ENCODE measurements around the gene GSE1. TPM values are rescaled to one million over a fixed set of nuclear protein-coding genes. Genes with fewer than 3 reads are reported as not detected.
A peak's percentile ranks its signal among the peaks of the same experiment; 100 is the strongest.

Gene GSE1
- total RNA-seq (17.1 TPM), polyA plus RNA-seq (under 1 TPM; 0.38 to 0.80 (median 0.48) TPM)

- ATAC-seq (ENCODE audit: low read depth in 2 of 2) (peak; percentile 5 to 19), DNase-seq (peak; percentile 39 to 77 (median 42))
- Histone ChIP-seq H3K4me3 (ENCODE audit: low read depth, low read length) (no peak within 1 kb of the TSS), H3K27ac (ENCODE audit: insufficient read depth, low read length, poor library complexity, severe bottlenecking) (no peak within 1 kb of the TSS), H3K27me3 (ENCODE audit: control insufficient read depth, insufficient read depth, low read length) (no peaks in the 10 kb centered on the region), H3K36me3 (ENCODE audit: control insufficient read depth, insufficient read depth, low read length) (no peaks in the 10 kb centered on the region), H3K9me3 (ENCODE audit: control insufficient read depth in 2 of 2, low read length in 2 of 2) (no peaks in the 10 kb centered on the region), H3K4me1 (ENCODE audit: control insufficient read depth, insufficient read depth, low read length, poor library complexity, severe bottlenecking) (peaks cover 64% of the 10 kb centered on the region)
- Mint-ChIP-seq H3K27me3 (peaks cover 26% of the 10 kb centered on the region), H3K27ac (no peak within 1 kb of the TSS), H3K4me1 (peaks cover 0 to 43% (median 10%) of the 10 kb centered on the region in 4 donors), H3K36me3 (no peaks in the 10 kb centered on the region), H3K4me3 (peak within 1 kb of the TSS; percentile 44 to 76 (median 72)), H3K9me3 (peaks cover 0 to 2% (median 0%) of the 10 kb centered on the region in 7 donors)
Observed at GRCh38 chr16:85612801-85613603, at the start of gene GSE1. GSE1 (plus strand) TSS chr16:85613322; CDS start chr16:85613392, 70 bp downstream.

GRCh38 chr16:85563515-85564276 is 49.4 kb upstream of the GSE1 start:
- no peaks in the 10 kb centered on the region for H3K9me3 ChIP-seq (ENCODE audit: control insufficient read depth in 2 of 2, low read length in 2 of 2)
- ATAC-seq (ENCODE audit: low read depth in 2 of 2) (no peak), DNase-seq (no peak)
- peaks cover 0 to 22% (median 12%) of the 10 kb centered on the region in 4 donors for H3K4me1 Mint-ChIP-seq
- no peaks in the 10 kb centered on the region for H3K36me3 Mint-ChIP-seq
- no peak overlapping the region for H3K4me3 Mint-ChIP-seq
- peak overlapping the region in 1 of 3 donors; percentile 70 for H3K27ac Mint-ChIP-seq
- H3K27me3 ChIP-seq (ENCODE audit: control insufficient read depth, insufficient read depth, low read length) = no peaks in the 10 kb centered on the region
- no peak overlapping the region for H3K4me3 ChIP-seq (ENCODE audit: low read depth, low read length)
- H3K9me3 Mint-ChIP-seq = no peaks in the 10 kb centered on the region
- H3K27me3 Mint-ChIP-seq = peaks cover 5% of the 10 kb centered on the region
- no peak overlapping the region for H3K27ac ChIP-seq (ENCODE audit: insufficient read depth, low read length, poor library complexity, severe bottlenecking)
- H3K36me3 ChIP-seq (ENCODE audit: control insufficient read depth, insufficient read depth, low read length) = no peaks in the 10 kb centered on the region
- H3K4me1 ChIP-seq (ENCODE audit: control insufficient read depth, insufficient read depth, low read length, poor library complexity, severe bottlenecking) = no peaks in the 10 kb centered on the region

- H3K4me1 ChIP-seq (ENCODE audit: control insufficient read depth, insufficient read depth, low read length, poor library complexity, severe bottlenecking) = peaks cover 3% of the 10 kb centered on the region
Observed at GRCh38 chr16:85564277-85565051, 48.7 kb upstream of the GSE1 start.

GRCh38 chr16:85565340-85565739 is 47.8 kb upstream of the GSE1 start:
- Mint-ChIP-seq H3K4me3 (no peak overlapping the region), H3K4me1 (peaks cover 5 to 29% (median 16%) of the 10 kb centered on the region in 4 donors), H3K27me3 (peaks cover 3% of the 10 kb centered on the region), H3K27ac (no peak overlapping the region), H3K9me3 (no peaks in the 10 kb centered on the region), H3K36me3 (no peaks in the 10 kb centered on the region)
- H3K36me3 ChIP-seq (ENCODE audit: control insufficient read depth, insufficient read depth, low read length) = no peaks in the 10 kb centered on the region
- ATAC-seq (ENCODE audit: low read depth in 2 of 2) (no peak), DNase-seq (no peak)
- H3K4me1 ChIP-seq (ENCODE audit: control insufficient read depth, insufficient read depth, low read length, poor library complexity, severe bottlenecking) = peaks cover 8% of the 10 kb centered on the region
- no peaks in the 10 kb centered on the region for H3K9me3 ChIP-seq (ENCODE audit: control insufficient read depth in 2 of 2, low read length in 2 of 2)
- H3K4me3 ChIP-seq (ENCODE audit: low read depth, low read length) = no peak overlapping the region
- H3K27ac ChIP-seq (ENCODE audit: insufficient read depth, low read length, poor library complexity, severe bottlenecking) = no peak overlapping the region
- H3K27me3 ChIP-seq (ENCODE audit: control insufficient read depth, insufficient read depth, low read length) = no peaks in the 10 kb centered on the region

More at GRCh38 chr16:85564277-85565051, 48.7 kb upstream of the GSE1 start:
- H3K4me1 Mint-ChIP-seq = peaks cover 3 to 22% (median 13%) of the 10 kb centered on the region in 4 donors
- no peak overlapping the region for H3K4me3 Mint-ChIP-seq
- peak overlapping the region in 2 of 3 donors; percentile 70 to 88 for H3K27ac Mint-ChIP-seq
- DNase-seq = no peak
- no peaks in the 10 kb centered on the region for H3K27me3 ChIP-seq (ENCODE audit: control insufficient read depth, insufficient read depth, low read length)
- no peak overlapping the region for H3K4me3 ChIP-seq (ENCODE audit: low read depth, low read length)
- H3K9me3 ChIP-seq (ENCODE audit: control insufficient read depth in 2 of 2, low read length in 2 of 2) = no peaks in the 10 kb centered on the region
- no peaks in the 10 kb centered on the region for H3K9me3 Mint-ChIP-seq
- H3K36me3 ChIP-seq (ENCODE audit: control insufficient read depth, insufficient read depth, low read length) = no peaks in the 10 kb centered on the region
- no peak for ATAC-seq (ENCODE audit: low read depth in 2 of 2)
- peaks cover 5% of the 10 kb centered on the region for H3K27me3 Mint-ChIP-seq
- no peak overlapping the region for H3K27ac ChIP-seq (ENCODE audit: insufficient read depth, low read length, poor library complexity, severe bottlenecking)
- no peaks in the 10 kb centered on the region for H3K36me3 Mint-ChIP-seq

GRCh38 chr16:85565801-85566526 is 47.2 kb upstream of the GSE1 start:
- Histone ChIP-seq H3K27me3 (ENCODE audit: control insufficient read depth, insufficient read depth, low read length) (no peaks in the 10 kb centered on the region), H3K9me3 (ENCODE audit: control insufficient read depth in 2 of 2, low read length in 2 of 2) (no peaks in the 10 kb centered on the region), H3K36me3 (ENCODE audit: control insufficient read depth, insufficient read depth, low read length) (no peaks in the 10 kb centered on the region), H3K27ac (ENCODE audit: insufficient read depth, low read length, poor library complexity, severe bottlenecking) (no peak overlapping the region), H3K4me1 (ENCODE audit: control insufficient read depth, insufficient read depth, low read length, poor library complexity, severe bottlenecking) (peaks cover 12% of the 10 kb centered on the region), H3K4me3 (ENCODE audit: low read depth, low read length) (no peak overlapping the region)
- H3K27me3 Mint-ChIP-seq = no peaks in the 10 kb centered on the region
- ATAC-seq (ENCODE audit: low read depth in 2 of 2) (no peak), DNase-seq (no peak)
- H3K4me3 Mint-ChIP-seq = no peak overlapping the region
- H3K27ac Mint-ChIP-seq = no peak overlapping the region
- H3K4me1 Mint-ChIP-seq = peaks cover 5 to 35% (median 17%) of the 10 kb centered on the region in 4 donors
- H3K36me3 Mint-ChIP-seq = no peaks in the 10 kb centered on the region
- H3K9me3 Mint-ChIP-seq = no peaks in the 10 kb centered on the region

- H3K4me1 Mint-ChIP-seq = peaks cover 5 to 42% (median 20%) of the 10 kb centered on the region in 4 donors
- H3K36me3 ChIP-seq (ENCODE audit: control insufficient read depth, insufficient read depth, low read length) = no peaks in the 10 kb centered on the region
- H3K9me3 Mint-ChIP-seq = no peaks in the 10 kb centered on the region
- no peaks in the 10 kb centered on the region for H3K27me3 ChIP-seq (ENCODE audit: control insufficient read depth, insufficient read depth, low read length)
- no peak overlapping the region for H3K4me3 Mint-ChIP-seq
- DNase-seq (no peak), ATAC-seq (ENCODE audit: low read depth in 2 of 2) (no peak)
- H3K27me3 Mint-ChIP-seq = no peaks in the 10 kb centered on the region
- peaks cover 16% of the 10 kb centered on the region for H3K4me1 ChIP-seq (ENCODE audit: control insufficient read depth, insufficient read depth, low read length, poor library complexity, severe bottlenecking)
- no peak overlapping the region for H3K4me3 ChIP-seq (ENCODE audit: low read depth, low read length)
- no peak overlapping the region for H3K27ac ChIP-seq (ENCODE audit: insufficient read depth, low read length, poor library complexity, severe bottlenecking)
- H3K27ac Mint-ChIP-seq = no peak overlapping the region
- no peaks in the 10 kb centered on the region for H3K9me3 ChIP-seq (ENCODE audit: control insufficient read depth in 2 of 2, low read length in 2 of 2)
- H3K36me3 Mint-ChIP-seq = no peaks in the 10 kb centered on the region
Observed at GRCh38 chr16:85566561-85567100, 46.5 kb upstream of the GSE1 start.

Measured in CD4-positive, CD25-positive, alpha-beta regulatory T cell (primary cell).